ENCODE results near the gene APLNR. TPM values are rescaled to one million over a fixed set of nuclear protein-coding genes. Genes with fewer than 3 reads are reported as not detected.

Gene APLNR
- total RNA-seq, 1 donor from 2014 or later = 1.6 TPM

- H2AFZ ChIP-seq (replicated peaks) = no peak overlapping the region
- TF ChIP-seq CTCF (IDR thresholded peaks at IDR 0.05) (no peak), EZH2phosphoT487 (IDR thresholded peaks at IDR 0.05) (no peak), EZH2 (IDR thresholded peaks at IDR 0.05) (no peak)
- DNase-seq (ENCODE audit: low spot score) = no peak
- H3K4me1 Mint-ChIP-seq = peaks cover 14% of the 10 kb centered on the region
- no peaks in the 10 kb centered on the region for H4K20me1 ChIP-seq (ENCODE audit: low read depth)
- peaks cover 8% of the 10 kb centered on the region for H3K27me3 Mint-ChIP-seq (ENCODE audit: insufficient read depth, low read depth)
- H3K27ac ChIP-seq = no peak overlapping the region
- H3K9me3 Mint-ChIP-seq = peaks cover 2% of the 10 kb centered on the region
- H3K9ac ChIP-seq = no peak overlapping the region
- H3K27ac Mint-ChIP-seq = no peak overlapping the region
- H3K4me3 ChIP-seq = no peak overlapping the region
- peaks cover 4% of the 10 kb centered on the region for H3K4me1 ChIP-seq
- H3K36me3 ChIP-seq = no peaks in the 10 kb centered on the region
- no peaks in the 10 kb centered on the region for H3K36me3 Mint-ChIP-seq
- H3F3A ChIP-seq (ENCODE audit: low read depth) = no peaks in the 10 kb centered on the region
- H3K4me2 ChIP-seq = no peak overlapping the region
- no peaks in the 10 kb centered on the region for H3K79me2 ChIP-seq (ENCODE audit: low read depth)
- no peak overlapping the region for H3K4me3 Mint-ChIP-seq
- peaks cover 11% of the 10 kb centered on the region for H3K27me3 ChIP-seq
- H3K9me3 ChIP-seq (ENCODE audit: low read depth) = no peaks in the 10 kb centered on the region
These were observed 39.3 kb upstream of the APLNR start for GRCh38 chr11:57276169-57276970.

- H3K4me3 Mint-ChIP-seq = no peak overlapping the region
- no peak overlapping the region for H2AFZ ChIP-seq (replicated peaks)
These were observed 38.5 kb upstream of the APLNR start for GRCh38 chr11:57275582-57275981.

GRCh38 chr11:57274904-57275498 lies 38.0 kb upstream of the APLNR start:
- no peak overlapping the region for H3K4me3 Mint-ChIP-seq
- H3K27me3 Mint-ChIP-seq (ENCODE audit: insufficient read depth, low read depth) = peaks cover 8% of the 10 kb centered on the region
- H3K36me3 ChIP-seq = no peaks in the 10 kb centered on the region
- H3K9ac ChIP-seq = no peak overlapping the region
- H3K9me3 Mint-ChIP-seq = peaks cover 2% of the 10 kb centered on the region
- H3K79me2 ChIP-seq (ENCODE audit: low read depth) = no peaks in the 10 kb centered on the region
- no peak overlapping the region for H3K4me2 ChIP-seq
- no peak overlapping the region for H3K27ac Mint-ChIP-seq
- H2AFZ ChIP-seq (replicated peaks) = no peak overlapping the region
- no peaks in the 10 kb centered on the region for H3K9me3 ChIP-seq (ENCODE audit: low read depth)
- H3K4me1 ChIP-seq = peaks cover 4% of the 10 kb centered on the region
- TF ChIP-seq CTCF (IDR thresholded peaks at IDR 0.05) (no peak), EZH2phosphoT487 (IDR thresholded peaks at IDR 0.05) (no peak), EZH2 (IDR thresholded peaks at IDR 0.05) (no peak)
- no peak overlapping the region for H3K27ac ChIP-seq
- H3K4me1 Mint-ChIP-seq = peaks cover 14% of the 10 kb centered on the region
- no peaks in the 10 kb centered on the region for H3K36me3 Mint-ChIP-seq
- H4K20me1 ChIP-seq (ENCODE audit: low read depth) = no peaks in the 10 kb centered on the region
- peaks cover 11% of the 10 kb centered on the region for H3K27me3 ChIP-seq
- DNase-seq (ENCODE audit: low spot score) = no peak
- no peak overlapping the region for H3K4me3 ChIP-seq
- no peaks in the 10 kb centered on the region for H3F3A ChIP-seq (ENCODE audit: low read depth)

More at GRCh38 chr11:57275582-57275981, 38.5 kb upstream of the APLNR start:
- Histone ChIP-seq H4K20me1 (ENCODE audit: low read depth) (no peaks in the 10 kb centered on the region), H3K4me1 (peaks cover 4% of the 10 kb centered on the region), H3K79me2 (ENCODE audit: low read depth) (no peaks in the 10 kb centered on the region), H3K27ac (no peak overlapping the region), H3K9ac (no peak overlapping the region), H3K36me3 (no peaks in the 10 kb centered on the region), H3K9me3 (ENCODE audit: low read depth) (no peaks in the 10 kb centered on the region), H3K27me3 (peaks cover 11% of the 10 kb centered on the region), H3K4me3 (no peak overlapping the region), H3K4me2 (no peak overlapping the region), H3F3A (ENCODE audit: low read depth) (no peaks in the 10 kb centered on the region)
- no peak for DNase-seq (ENCODE audit: low spot score)
- Mint-ChIP-seq H3K36me3 (no peaks in the 10 kb centered on the region), H3K9me3 (peaks cover 2% of the 10 kb centered on the region), H3K27ac (no peak overlapping the region), H3K4me1 (peaks cover 14% of the 10 kb centered on the region), H3K27me3 (ENCODE audit: insufficient read depth, low read depth) (peaks cover 8% of the 10 kb centered on the region)
- TF ChIP-seq EZH2 (IDR thresholded peaks at IDR 0.05) (no peak), CTCF (IDR thresholded peaks at IDR 0.05) (no peak), EZH2phosphoT487 (IDR thresholded peaks at IDR 0.05) (no peak)

All from neural progenitor cell (in vitro differentiated cells).